Muscle layer of duodenum (tissue), 2 donors: ENCODE data around the gene TCTA.
"Not testable (repeated sequence)": the region's sequence is repeated elsewhere in the genome, so short reads cannot be mapped to it uniquely, and the experiment has no call there.

Experiments
- H3K27ac ChIP-seq: one replicate; pipeline ENCODE4 v1.7.0; 2013; ENCODE audit warnings: mild to moderate bottlenecking, low read length
- H3K27me3 ChIP-seq: one replicate; pipeline ENCODE4 v1.7.0; 2013; ENCODE audit warnings: low read depth, mild to moderate bottlenecking, control low read depth, low read length
- H3K36me3 ChIP-seq, 2 donors: one replicate each; pipeline ENCODE4 v1.7.0; 2013; ENCODE audit warnings: low read length in 2 of 2, control low read depth in 1 of 2, mild to moderate bottlenecking in 1 of 2; ENCODE audit not compliant: insufficient read depth in 2 of 2, control insufficient read depth in 1 of 2
- H3K4me1 ChIP-seq, 2 donors: one replicate each; pipeline ENCODE4 v1.7.0; 2013; ENCODE audit warnings: low read length in 2 of 2, mild to moderate bottlenecking in 2 of 2, control low read depth in 1 of 2, moderate library complexity in 1 of 2; ENCODE audit not compliant: insufficient read depth in 2 of 2, control insufficient read depth in 1 of 2
- H3K4me3 ChIP-seq, 2 donors: one replicate each; pipeline ENCODE4 v1.7.0; 2013; ENCODE audit warnings: low read length in 2 of 2, low read depth in 1 of 2, mild to moderate bottlenecking in 1 of 2
- H3K9me3 ChIP-seq, 2 donors: one replicate each; pipeline ENCODE4 v1.7.0; 2013; ENCODE audit warnings: low read length in 2 of 2, control low read depth in 1 of 2, mild to moderate bottlenecking in 1 of 2; ENCODE audit not compliant: control insufficient read depth in 1 of 2
- donor health status: healthy.

The TCTA gene

DNA sequence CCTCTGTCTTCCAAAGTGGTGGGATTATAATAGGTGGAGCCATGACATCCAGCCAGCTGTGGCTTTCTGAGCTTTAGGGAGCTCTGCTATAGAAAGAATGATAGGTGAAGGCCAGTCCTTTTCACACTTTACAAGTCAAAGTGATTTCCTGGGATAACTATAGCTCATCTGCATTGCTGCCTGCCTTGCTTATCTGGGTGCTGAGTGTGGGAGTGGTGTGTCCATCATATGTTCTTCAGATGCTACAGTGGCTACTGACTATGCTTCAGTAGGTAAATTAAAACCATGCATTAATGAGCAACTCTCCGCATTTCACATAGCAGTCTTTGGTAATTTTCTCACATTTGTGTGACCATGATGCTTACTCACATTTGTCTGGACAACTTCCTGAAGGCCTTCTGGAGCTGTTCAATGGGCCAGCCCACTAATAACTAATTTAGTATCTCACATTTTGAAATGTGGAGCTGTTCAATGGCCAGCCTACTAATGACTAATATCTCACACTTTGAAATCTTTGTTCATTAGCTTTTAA lies 23.9 kb upstream of the TCTA start:
- Histone ChIP-seq H3K4me1 (peaks cover 5 to 22% of the 10 kb centered on the region in 2 donors), H3K9me3 (no peaks in the 10 kb centered on the region), H3K4me3 (no peak overlapping the region), H3K36me3 (no peaks in the 10 kb centered on the region), H3K27ac (no peak overlapping the region), H3K27me3 (no peaks in the 10 kb centered on the region)

DNA sequence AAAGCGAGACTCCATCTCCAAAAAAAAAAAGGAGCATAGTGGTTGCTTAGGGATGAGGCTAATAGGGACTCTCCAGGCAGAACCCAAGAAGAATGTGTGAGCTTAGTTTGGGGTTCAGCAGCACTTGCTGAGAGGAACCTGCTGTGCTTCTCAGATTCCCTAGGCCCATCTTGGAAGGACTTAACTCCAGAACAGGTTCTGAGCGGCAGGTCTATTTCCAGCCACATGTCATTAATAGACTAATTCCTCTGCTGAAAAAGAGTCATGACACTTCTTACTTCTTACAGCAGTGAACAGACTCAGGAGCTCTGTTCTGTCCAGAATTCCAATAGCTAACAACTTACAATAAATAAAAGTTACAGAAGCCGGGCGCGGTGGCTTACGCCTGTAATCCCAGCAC lies 22.9 kb upstream of the TCTA start:
- no peak overlapping the region for H3K27ac ChIP-seq
- H3K4me3 ChIP-seq, result no peak overlapping the region
- peaks cover 5 to 22% of the 10 kb centered on the region in 2 donors for H3K4me1 ChIP-seq
- H3K27me3 ChIP-seq, result no peaks in the 10 kb centered on the region
- H3K36me3 ChIP-seq, result no peaks in the 10 kb centered on the region
- H3K9me3 ChIP-seq, result no peaks in the 10 kb centered on the region

DNA sequence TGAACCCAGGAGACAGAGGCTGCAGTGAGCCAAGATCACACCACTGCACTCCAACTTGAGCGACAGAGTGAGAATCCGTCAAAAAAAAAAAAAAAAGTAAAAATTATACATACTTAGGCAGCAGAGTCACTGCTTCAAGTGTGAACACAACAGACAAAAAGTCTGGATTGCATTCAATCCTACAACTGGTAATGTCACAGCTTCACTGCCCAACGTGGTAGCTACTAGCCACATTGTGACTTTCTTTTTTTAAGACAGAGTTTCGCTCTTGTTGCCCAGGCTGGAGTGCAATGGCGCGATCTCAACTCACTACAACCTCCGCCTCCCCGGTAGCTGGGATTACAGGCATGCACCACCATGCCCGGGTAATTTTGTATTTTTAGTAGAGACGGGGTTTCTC lies 20.9 kb upstream of the TCTA start:
- not testable (repeated sequence) for H3K4me3 ChIP-seq, H3K27me3 ChIP-seq, H3K36me3 ChIP-seq, H3K4me1 ChIP-seq, H3K9me3 ChIP-seq, H3K27ac ChIP-seq

DNA sequence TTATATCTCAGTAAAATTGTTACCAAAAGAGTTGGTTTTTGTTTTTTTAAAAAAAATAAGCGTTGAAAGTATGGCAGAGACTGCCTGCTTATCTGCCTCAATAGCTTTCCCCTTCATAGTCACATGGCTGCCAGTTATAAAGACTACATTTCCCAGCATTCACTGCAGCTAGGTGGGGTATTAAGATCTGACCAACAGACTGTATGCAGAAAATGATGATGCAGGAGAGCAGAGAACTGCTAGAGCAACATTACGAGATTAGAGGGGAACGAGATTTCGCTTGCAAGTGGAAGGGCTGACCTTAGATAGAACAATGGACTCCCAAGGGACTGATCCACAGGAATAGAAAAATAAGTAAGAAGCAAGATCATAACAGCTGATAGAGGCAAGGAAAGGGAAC lies 14.8 kb upstream of the TCTA start:
- Histone ChIP-seq H3K27ac (no peak overlapping the region), H3K36me3 (peaks cover 0 to 4% of the 10 kb centered on the region in 2 donors), H3K27me3 (no peaks in the 10 kb centered on the region), H3K4me1 (peaks cover 0 to 32% of the 10 kb centered on the region in 2 donors), H3K9me3 (no peaks in the 10 kb centered on the region), H3K4me3 (no peak overlapping the region)

DNA sequence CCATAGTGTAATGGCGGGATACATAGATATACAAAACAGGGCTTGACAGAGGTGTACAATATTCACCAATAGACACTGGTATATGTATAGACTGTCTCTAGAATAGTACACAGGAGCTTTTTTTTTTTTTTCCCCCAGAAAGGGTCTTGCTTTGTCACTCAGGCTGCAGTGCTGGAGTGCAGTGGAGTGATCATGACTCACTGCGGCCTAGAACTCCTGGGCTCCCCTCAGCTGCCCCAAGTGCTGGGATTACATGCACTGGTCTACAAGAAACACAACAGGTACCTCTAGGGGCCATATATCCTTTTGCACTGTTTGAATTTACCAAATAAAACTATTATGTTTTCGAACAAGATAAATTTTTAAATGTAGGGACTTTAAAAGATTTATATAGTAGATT lies 12.8 kb upstream of the TCTA start:
- Histone ChIP-seq H3K4me1 (peaks cover 0 to 38% of the 10 kb centered on the region in 2 donors), H3K4me3 (no peak overlapping the region), H3K27me3 (no peaks in the 10 kb centered on the region), H3K9me3 (no peaks in the 10 kb centered on the region), H3K36me3 (peaks cover 0 to 4% of the 10 kb centered on the region in 2 donors), H3K27ac (no peak overlapping the region)

DNA sequence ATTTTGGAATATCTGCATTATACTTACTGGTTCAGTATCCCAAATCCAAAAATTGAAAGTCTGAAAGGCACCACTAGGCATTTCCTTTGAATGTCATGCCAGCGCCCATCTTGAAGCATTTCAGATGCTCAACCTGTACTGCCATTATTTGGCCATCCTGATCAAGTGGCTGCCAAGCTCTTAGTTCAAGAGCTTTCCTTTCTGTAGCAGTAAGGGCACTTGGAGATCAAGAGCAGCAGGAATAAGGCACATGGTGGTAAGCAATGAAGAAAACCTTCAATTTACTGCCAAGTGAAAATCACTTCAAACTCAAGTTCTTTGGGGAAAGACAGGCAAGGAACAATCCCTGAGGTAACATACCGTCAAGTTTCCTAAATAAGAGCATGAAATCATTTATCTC lies 10.5 kb upstream of the TCTA start:
- Histone ChIP-seq H3K9me3 (no peaks in the 10 kb centered on the region), H3K36me3 (peaks cover 0 to 4% of the 10 kb centered on the region in 2 donors), H3K27ac (no peak overlapping the region), H3K4me3 (no peak overlapping the region), H3K27me3 (no peaks in the 10 kb centered on the region), H3K4me1 (peaks cover 0 to 52% of the 10 kb centered on the region in 2 donors)

DNA sequence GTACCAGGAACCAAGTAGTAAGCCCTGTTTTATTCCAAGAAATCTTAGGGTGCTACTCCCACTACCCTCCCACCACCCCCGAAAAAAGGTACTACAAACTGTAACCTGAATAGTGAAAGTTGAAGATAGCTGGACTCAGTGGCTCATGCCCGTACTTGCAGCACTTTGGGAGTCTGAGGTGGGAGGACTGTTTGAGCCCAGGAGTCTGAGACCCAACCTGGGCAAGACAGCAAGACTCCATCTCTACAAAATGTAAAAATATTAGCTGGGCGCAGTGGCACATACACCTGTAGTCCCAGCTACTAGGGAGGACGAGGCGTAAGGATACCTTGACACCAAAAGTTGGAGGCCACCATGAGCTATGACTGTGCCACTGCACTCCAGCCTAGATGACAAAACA lies 8.3 kb upstream of the TCTA start:
- Histone ChIP-seq H3K4me1 (peaks cover 0 to 61% of the 10 kb centered on the region in 2 donors), H3K36me3 (peaks cover 0 to 4% of the 10 kb centered on the region in 2 donors), H3K4me3 (no peak overlapping the region), H3K9me3 (no peaks in the 10 kb centered on the region), H3K27ac (no peak overlapping the region), H3K27me3 (no peaks in the 10 kb centered on the region)

DNA sequence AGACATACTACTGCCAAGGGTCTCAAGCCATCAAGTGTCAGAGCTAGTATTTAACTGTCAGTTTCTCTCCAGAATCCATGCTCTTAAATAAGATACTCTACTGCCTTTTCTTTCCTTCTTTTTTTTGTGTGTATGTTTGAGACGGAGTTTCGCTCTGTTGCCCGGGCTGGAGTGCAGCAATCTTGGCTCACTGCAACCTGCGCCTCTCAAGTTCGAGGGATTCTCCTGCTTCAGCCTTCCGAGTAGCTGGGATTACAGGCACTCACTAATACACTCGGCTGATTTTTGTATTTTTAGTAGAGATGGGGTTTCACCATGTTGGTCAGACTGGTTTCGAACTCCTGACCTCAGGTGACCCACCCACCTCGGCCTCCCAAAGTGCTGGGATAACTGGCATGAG lies 6.7 kb upstream of the TCTA start:
- not testable (repeated sequence) for H3K27ac ChIP-seq, H3K36me3 ChIP-seq, H3K27me3 ChIP-seq, H3K9me3 ChIP-seq
- Histone ChIP-seq H3K4me3 (peak overlapping the region in 1 of 2 donors; percentile 28), H3K4me1 (peaks cover 13 to 67% of the 10 kb centered on the region in 2 donors)

DNA sequence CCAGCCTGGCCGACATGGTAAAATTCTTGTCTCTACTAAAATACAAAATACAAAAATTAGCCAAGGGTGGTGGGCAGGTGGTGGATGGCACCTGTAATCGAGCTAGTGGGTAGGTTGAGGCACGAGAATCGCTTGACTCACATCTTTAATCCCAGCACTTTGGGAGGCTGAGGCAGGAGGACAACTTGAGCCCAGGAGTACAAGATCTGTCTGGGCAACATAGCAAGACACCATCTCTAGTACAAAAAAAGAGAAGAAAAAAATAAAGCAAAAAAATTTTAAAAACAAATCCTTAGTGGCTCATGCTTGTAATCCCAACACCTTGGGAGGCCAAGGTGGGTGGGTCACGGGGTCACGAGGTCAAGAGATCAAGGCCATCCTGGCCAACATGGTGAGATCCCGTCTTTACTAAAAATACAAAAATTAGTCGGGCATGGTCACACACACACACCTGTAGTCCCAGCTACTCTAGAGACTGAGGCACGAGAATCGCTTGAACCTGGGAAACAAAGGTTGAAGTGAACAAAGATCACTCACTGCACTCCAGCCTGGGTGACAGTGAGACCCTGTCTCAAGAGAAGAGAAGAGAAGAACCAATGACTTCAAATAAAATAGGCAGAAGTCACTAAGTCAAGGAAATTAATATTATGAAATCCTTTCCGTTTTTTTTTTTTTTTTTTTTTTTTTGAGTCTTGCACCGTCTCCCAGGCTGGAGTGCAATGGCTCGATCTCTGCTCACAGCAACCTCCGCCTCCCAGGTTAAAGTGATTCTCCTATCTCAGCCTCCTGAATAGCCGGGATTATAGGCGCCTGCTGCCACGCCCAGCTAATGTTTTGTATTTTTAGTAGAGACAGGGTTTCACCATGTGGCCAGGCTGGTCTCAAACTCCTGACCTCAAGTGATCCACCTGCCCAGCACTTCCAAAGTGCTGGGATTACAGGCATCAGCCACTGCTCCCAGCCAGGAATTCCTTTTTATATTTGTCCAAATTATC lies 5.4 kb upstream of the TCTA start:
- H3K27ac ChIP-seq, result no peak overlapping the region

DNA sequence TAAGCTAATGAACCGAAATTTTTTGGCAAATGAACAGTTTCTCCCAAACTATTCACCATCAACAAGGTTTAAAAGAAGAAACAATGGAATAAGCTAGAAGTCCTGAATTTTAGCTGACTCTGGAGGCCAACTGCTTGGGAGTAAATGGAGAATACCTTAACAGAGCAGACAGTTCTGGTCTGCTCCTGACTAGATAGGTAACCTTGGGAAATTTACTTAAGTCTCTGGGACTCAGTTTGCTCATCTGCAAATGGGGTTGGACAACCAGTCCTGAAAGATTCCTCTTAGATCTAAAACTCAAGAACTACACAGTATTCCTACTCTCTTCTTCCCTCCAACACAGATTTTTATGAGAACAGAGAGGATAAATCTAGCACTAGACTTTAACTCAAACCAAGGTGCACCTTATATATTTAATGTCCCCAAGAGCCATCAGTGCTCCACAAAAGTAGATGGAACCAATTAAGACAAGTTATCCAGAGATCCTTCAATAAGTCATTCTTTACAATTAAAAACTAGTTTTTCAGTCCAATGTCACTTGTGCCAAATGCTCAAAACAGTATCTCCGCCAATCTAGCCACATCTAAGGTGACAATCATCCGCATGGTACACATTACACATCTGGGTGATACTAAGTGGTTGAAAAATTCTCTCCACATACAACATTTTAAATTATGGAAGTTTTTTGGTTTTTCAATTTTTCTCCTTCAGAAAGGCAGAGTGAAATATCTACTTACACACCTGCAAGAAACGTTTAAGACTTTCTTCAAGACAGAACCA lies 2.0 kb upstream of the TCTA start:
- H3K4me1 ChIP-seq, result peaks cover 22 to 61% of the 10 kb centered on the region in 2 donors
- no peaks in the 10 kb centered on the region for H3K9me3 ChIP-seq
- no peaks in the 10 kb centered on the region for H3K27me3 ChIP-seq
- H3K36me3 ChIP-seq, result peaks cover 5 to 6% of the 10 kb centered on the region in 2 donors
- H3K27ac ChIP-seq, result peak overlapping the region; percentile 88
- peak overlapping the region; percentile 73 to 86 for H3K4me3 ChIP-seq

More for the DNA sequence above, 5.4 kb upstream of the TCTA start:
- H3K4me1 ChIP-seq, result peaks cover 14 to 60% of the 10 kb centered on the region in 2 donors
- H3K4me3 ChIP-seq, result no peak overlapping the region
- no peaks in the 10 kb centered on the region for H3K9me3 ChIP-seq
- no peaks in the 10 kb centered on the region for H3K27me3 ChIP-seq
- H3K36me3 ChIP-seq, result no peaks in the 10 kb centered on the region
